ENCODE data around the gene ALOXE3. TPM values are rescaled to one million over a fixed set of nuclear protein-coding genes. Genes with fewer than 3 reads are reported as not detected.

The ALOXE3 gene
- total and polyA plus RNA-seq, 2 experiments from 2014 or later: 0.10 to 0.27 TPM

DNA sequence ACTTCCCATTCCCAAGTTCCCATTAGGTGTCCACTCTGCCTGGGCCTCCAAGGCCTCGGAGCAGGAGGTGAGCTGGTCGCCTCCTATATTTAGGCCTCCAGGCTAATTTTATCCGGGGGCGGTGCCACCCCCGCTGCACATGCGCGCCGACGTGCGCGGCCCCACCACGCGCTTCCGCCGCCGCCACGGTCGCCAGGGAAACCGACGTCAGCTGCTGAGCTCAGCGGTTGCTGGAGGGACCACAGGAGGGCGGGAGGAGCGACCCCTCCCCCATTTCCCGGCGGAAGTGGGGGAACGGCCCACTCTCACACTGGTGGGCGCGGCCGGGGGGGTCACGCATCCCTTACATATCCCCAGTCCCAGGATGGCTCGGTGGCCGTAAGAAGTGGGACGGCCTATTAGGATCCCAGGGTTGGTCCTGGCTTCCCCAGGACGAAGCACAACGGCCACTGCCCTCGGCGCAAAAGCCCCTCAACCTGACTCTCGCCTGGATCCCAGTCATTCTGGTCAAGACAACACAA is 32.9 kb upstream of the ALOXE3 start:
- H3K27me3 Mint-ChIP-seq (ENCODE audit: insufficient read depth, low read depth, poor library complexity): peaks cover 27% of the 10 kb centered on the region
- H3K27ac ChIP-seq (ENCODE audit: low read depth): no peak overlapping the region
- H3K36me3 Mint-ChIP-seq (ENCODE audit: low read depth): peaks cover 29% of the 10 kb centered on the region
- no peaks in the 10 kb centered on the region; the same call in 2 of the 3 replicates for H3K9me3 Mint-ChIP-seq
- no peak overlapping the region; the same call in none of the 3 replicates for H3K4me3 Mint-ChIP-seq
- H3K4me3 ChIP-seq: peak overlapping the region; percentile 97
- TF ChIP-seq, protein P1, sequence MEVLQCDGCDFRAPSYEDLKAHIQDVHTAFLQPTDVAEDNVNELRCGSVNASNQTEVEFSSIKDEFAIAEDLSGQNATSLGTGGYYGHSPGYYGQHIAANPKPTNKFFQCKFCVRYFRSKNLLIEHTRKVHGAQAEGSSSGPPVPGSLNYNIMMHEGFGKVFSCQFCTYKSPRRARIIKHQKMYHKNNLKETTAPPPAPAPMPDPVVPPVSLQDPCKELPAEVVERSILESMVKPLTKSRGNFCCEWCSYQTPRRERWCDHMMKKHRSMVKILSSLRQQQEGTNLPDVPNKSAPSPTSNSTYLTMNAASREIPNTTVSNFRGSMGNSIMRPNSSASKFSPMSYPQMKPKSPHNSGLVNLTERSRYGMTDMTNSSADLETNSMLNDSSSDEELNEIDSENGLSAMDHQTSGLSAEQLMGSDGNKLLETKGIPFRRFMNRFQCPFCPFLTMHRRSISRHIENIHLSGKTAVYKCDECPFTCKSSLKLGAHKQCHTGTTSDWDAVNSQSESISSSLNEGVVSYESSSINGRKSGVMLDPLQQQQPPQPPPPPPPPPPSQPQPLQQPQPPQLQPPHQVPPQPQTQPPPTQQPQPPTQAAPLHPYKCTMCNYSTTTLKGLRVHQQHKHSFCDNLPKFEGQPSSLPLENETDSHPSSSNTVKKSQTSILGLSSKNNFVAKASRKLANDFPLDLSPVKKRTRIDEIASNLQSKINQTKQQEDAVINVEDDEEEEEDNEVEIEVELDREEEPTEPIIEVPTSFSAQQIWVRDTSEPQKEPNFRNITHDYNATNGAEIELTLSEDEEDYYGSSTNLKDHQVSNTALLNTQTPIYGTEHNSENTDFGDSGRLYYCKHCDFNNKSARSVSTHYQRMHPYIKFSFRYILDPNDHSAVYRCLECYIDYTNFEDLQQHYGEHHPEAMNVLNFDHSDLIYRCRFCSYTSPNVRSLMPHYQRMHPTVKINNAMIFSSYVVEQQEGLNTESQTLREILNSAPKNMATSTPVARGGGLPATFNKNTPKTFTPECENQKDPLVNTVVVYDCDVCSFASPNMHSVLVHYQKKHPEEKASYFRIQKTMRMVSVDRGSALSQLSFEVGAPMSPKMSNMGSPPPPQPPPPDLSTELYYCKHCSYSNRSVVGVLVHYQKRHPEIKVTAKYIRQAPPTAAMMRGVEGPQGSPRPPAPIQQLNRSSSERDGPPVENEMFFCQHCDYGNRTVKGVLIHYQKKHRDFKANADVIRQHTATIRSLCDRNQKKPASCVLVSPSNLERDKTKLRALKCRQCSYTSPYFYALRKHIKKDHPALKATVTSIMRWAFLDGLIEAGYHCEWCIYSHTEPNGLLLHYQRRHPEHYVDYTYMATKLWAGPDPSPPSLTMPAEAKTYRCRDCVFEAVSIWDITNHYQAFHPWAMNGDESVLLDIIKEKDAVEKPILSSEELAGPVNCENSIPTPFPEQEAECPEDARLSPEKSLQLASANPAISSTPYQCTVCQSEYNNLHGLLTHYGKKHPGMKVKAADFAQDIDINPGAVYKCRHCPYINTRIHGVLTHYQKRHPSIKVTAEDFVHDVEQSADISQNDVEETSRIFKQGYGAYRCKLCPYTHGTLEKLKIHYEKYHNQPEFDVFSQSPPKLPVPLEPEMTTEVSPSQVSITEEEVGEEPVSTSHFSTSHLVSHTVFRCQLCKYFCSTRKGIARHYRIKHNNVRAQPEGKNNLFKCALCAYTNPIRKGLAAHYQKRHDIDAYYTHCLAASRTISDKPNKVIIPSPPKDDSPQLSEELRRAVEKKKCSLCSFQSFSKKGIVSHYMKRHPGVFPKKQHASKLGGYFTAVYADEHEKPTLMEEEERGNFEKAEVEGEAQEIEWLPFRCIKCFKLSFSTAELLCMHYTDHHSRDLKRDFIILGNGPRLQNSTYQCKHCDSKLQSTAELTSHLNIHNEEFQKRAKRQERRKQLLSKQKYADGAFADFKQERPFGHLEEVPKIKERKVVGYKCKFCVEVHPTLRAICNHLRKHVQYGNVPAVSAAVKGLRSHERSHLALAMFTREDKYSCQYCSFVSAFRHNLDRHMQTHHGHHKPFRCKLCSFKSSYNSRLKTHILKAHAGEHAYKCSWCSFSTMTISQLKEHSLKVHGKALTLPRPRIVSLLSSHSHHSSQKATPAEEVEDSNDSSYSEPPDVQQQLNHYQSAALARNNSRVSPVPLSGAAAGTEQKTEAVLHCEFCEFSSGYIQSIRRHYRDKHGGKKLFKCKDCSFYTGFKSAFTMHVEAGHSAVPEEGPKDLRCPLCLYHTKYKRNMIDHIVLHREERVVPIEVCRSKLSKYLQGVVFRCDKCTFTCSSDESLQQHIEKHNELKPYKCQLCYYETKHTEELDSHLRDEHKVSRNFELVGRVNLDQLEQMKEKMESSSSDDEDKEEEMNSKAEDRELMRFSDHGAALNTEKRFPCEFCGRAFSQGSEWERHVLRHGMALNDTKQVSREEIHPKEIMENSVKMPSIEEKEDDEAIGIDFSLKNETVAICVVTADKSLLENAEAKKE (CRISPR knock-in tag; IDR thresholded peaks at IDR 0.05): no peak
- no peak for TF ChIP-seq ZNF331 (CRISPR knock-in tag; IDR thresholded peaks at IDR 0.05; ENCODE audit: low read depth)
- peak; percentile 29 for TF ChIP-seq ETS1 (IDR thresholded peaks at IDR 0.05)
- TF ChIP-seq ZNF114 (CRISPR knock-in tag; IDR thresholded peaks at IDR 0.05): no peak
- TF ChIP-seq EZH2 (IDR thresholded peaks at IDR 0.05; ENCODE audit: low read depth, unreplicated experiment): no peak
- TF ChIP-seq NANOG (IDR thresholded peaks at IDR 0.05; ENCODE audit: borderline replicate concordance): no peak
- peak; percentile 75 for TF ChIP-seq CREB1 (CRISPR knock-in tag; IDR thresholded peaks at IDR 0.05; ENCODE audit: low read depth)
- H3K27ac Mint-ChIP-seq: peak overlapping the region; percentile 20; the same call in 1 of the 2 replicates
- H4K20me1 ChIP-seq (replicated peaks; ENCODE audit: insufficient read depth): no peaks in the 10 kb centered on the region; the same call in 1 of the 2 replicates
- peaks cover 30% of the 10 kb centered on the region for H3K4me1 ChIP-seq (ENCODE audit: insufficient read depth)
- no peaks in the 10 kb centered on the region for H3K9me2 ChIP-seq (ENCODE audit: insufficient read depth)
- no peaks in the 10 kb centered on the region for H3K27me3 ChIP-seq (ENCODE audit: insufficient read depth)
- H3F3A ChIP-seq (replicated peaks; ENCODE audit: low read depth): peaks cover 38% of the 10 kb centered on the region; the same call in 1 of the 2 replicates
- H2AFZ ChIP-seq: peak overlapping the region; percentile 23; the same call in 1 of the 2 replicates
- DNase-seq (ENCODE audit: low spot score): peak; percentile 77
- peaks cover 17% of the 10 kb centered on the region for H3K4me1 Mint-ChIP-seq
- H3K79me2 ChIP-seq (replicated peaks; ENCODE audit: insufficient read depth): peaks cover 6% of the 10 kb centered on the region; the same call in 1 of the 2 replicates
- H3K36me3 ChIP-seq (ENCODE audit: insufficient read depth): no peaks in the 10 kb centered on the region
- peak; percentile 6 for ATAC-seq
- peak overlapping the region; percentile 100 for H3K4me2 ChIP-seq

All from GM23338 (cell line).